ENCODE measurements around the gene TMPRSS6.

GRCh38 chr22:37060801-37061610 is 48.5 kb downstream of the TMPRSS6 start:
- TF ChIP-seq CTCF (conservative IDR thresholded peaks at IDR 0.05; ENCODE audit: low read depth, low read length) (no peak), EZH2 (IDR thresholded peaks at IDR 0.05; ENCODE audit: low read length, unreplicated experiment) (no peak)
